ENCODE measurements around the gene WDR38. TPM values are rescaled to one million over a fixed set of nuclear protein-coding genes. Genes with fewer than 3 reads are reported as not detected.

Gene WDR38
- total and polyA plus RNA-seq, 2 of the 13 experiments (the other 11 are each of a cell fraction or from before 2014, with no cell fraction given) = not detected

GRCh38 chr9:124897570-124898460 lies 44.6 kb downstream of the WDR38 start (continued):
- TF ChIP-seq MYPOP (CRISPR knock-in tag; IDR thresholded peaks at IDR 0.05) (peak; percentile 54; the same call in 1 of the 2 replicates), MIER3 (CRISPR knock-in tag; IDR thresholded peaks at IDR 0.05; ENCODE audit: borderline replicate concordance) (peak; percentile 79; the same call in 1 of the 2 replicates), ZNF788 (CRISPR knock-in tag; IDR thresholded peaks at IDR 0.05; ENCODE audit: borderline replicate concordance) (0 out of 2 replicates have a peak, but pooled peaks have one; percentile 19), CEBPB (IDR thresholded peaks at IDR 0.05; ENCODE audit: borderline replicate concordance, low read depth, low read length) (peak; percentile 95), ONECUT2 (CRISPR knock-in tag; IDR thresholded peaks at IDR 0.05) (peak; percentile 62; the same call in 1 of the 2 replicates), ARID3A (IDR thresholded peaks at IDR 0.05; ENCODE audit: low read depth, low read length) (peak; percentile 98), MXD3 (CRISPR knock-in tag; IDR thresholded peaks at IDR 0.05) (no peak), CEBPG (CRISPR knock-in tag; IDR thresholded peaks at IDR 0.05) (peak; percentile 97), ZNF337 (CRISPR knock-in tag; IDR thresholded peaks at IDR 0.05; ENCODE audit: borderline replicate concordance, low read depth) (peak; percentile 52; the same call in 1 of the 2 replicates), ZNF780A (CRISPR knock-in tag; IDR thresholded peaks at IDR 0.05) (peak; percentile 73; the same call in 1 of the 2 replicates), ZNF609 (CRISPR knock-in tag; IDR thresholded peaks at IDR 0.05; ENCODE audit: borderline replicate concordance) (no peak), ATF6 (CRISPR knock-in tag; conservative IDR thresholded peaks at IDR 0.05) (no peak), JUND (CRISPR knock-in tag; IDR thresholded peaks at IDR 0.05) (0 out of 2 replicates have a peak, but pooled peaks have one; percentile 31), ZSCAN29 (CRISPR knock-in tag; conservative IDR thresholded peaks at IDR 0.05) (no peak), GATAD1 (CRISPR knock-in tag; IDR thresholded peaks at IDR 0.05) (peak; percentile 22; the same call in 1 of the 2 replicates), HINFP (CRISPR knock-in tag; IDR thresholded peaks at IDR 0.05; ENCODE audit: low read depth) (no peak)
